Upper lobe of left lung (tissue), 4 donors: ENCODE results near the gene OR2A12.

Experiments used
- EP300 ChIP-seq, 4 donors: sonication (generic); formaldehyde crosslinking; IDR thresholded peaks; one replicate each; pipeline ENCODE4 v1.5.1; 2017; ENCODE audit warnings: antibody characterized with exemption in 4 of 4, control low read depth in 2 of 4
- POLR2A ChIP-seq, 4 donors: fragments of 450-650 bp; IDR thresholded peaks; one replicate each; pipeline ENCODE4 v1.5.1; 2016 to 2017; ENCODE audit warnings: antibody characterized with exemption in 4 of 4, mild to moderate bottlenecking in 2 of 4
- TF ChIP-seq, protein P1 (sequence below), 6 experiments: fragments of 450-650 bp in 4 of 6; fragments of 200-600 bp in 2 of 6; sonication (generic) in 2 of 6; IDR thresholded peaks; one replicate each; pipeline ENCODE4 v1.5.1; 2016 to 2019; ENCODE audit warnings: antibody characterized with exemption in 6 of 6

GRCh38 chr7:144086730-144087129 lies 652 bp downstream of the OR2A12 start:
- TF ChIP-seq POLR2A (IDR thresholded peaks at IDR 0.05): no peak
- TF ChIP-seq, protein P1, sequence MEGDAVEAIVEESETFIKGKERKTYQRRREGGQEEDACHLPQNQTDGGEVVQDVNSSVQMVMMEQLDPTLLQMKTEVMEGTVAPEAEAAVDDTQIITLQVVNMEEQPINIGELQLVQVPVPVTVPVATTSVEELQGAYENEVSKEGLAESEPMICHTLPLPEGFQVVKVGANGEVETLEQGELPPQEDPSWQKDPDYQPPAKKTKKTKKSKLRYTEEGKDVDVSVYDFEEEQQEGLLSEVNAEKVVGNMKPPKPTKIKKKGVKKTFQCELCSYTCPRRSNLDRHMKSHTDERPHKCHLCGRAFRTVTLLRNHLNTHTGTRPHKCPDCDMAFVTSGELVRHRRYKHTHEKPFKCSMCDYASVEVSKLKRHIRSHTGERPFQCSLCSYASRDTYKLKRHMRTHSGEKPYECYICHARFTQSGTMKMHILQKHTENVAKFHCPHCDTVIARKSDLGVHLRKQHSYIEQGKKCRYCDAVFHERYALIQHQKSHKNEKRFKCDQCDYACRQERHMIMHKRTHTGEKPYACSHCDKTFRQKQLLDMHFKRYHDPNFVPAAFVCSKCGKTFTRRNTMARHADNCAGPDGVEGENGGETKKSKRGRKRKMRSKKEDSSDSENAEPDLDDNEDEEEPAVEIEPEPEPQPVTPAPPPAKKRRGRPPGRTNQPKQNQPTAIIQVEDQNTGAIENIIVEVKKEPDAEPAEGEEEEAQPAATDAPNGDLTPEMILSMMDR (IDR thresholded peaks at IDR 0.05): no peak
- TF ChIP-seq EP300 (IDR thresholded peaks at IDR 0.05): no peak
